Natural killer cell (primary cell): ENCODE results near the gene CDH23. TPM values are rescaled to one million over a fixed set of nuclear protein-coding genes. Genes with fewer than 3 reads are reported as not detected.

Source experiments
- ATAC-seq, 3 donors: fragments of 150-1000 bp in 2 of 3; fragments of 200-7000 bp in 1 of 3; cut with Tn5 transposase; 1 replicate in 1 of 3; 2 replicates in 2 of 3; pipeline ENCODE4 v1.10.0; 2021; ENCODE audit warnings: mild to moderate bottlenecking in 2 of 3, moderate library complexity in 2 of 3
- DNase-seq, 2 donors: peaks; one replicate each; pipeline versions ENCODE4 v3.0.0 to v3.0.0-alpha.2; 2013 to 2021; ENCODE audit warnings: mixed read lengths in 1 of 2
- H3K27ac ChIP-seq: one replicate; pipeline ENCODE4 v1.5.1; 2013; ENCODE audit warnings: mild to moderate bottlenecking, low read length
- H3K27me3 ChIP-seq: one replicate; pipeline ENCODE4 v1.6.1; 2013; ENCODE audit warnings: low read length; ENCODE audit not compliant: control insufficient read depth, insufficient read depth
- H3K36me3 ChIP-seq: one replicate; pipeline ENCODE4 v1.6.1; 2013; ENCODE audit warnings: low read length; ENCODE audit not compliant: control insufficient read depth, insufficient read depth
- H3K4me1 ChIP-seq: one replicate; pipeline ENCODE4 v1.6.1; 2013; ENCODE audit warnings: low read length; ENCODE audit not compliant: control insufficient read depth, insufficient read depth
- H3K4me3 ChIP-seq: one replicate; pipeline ENCODE4 v1.5.1; 2013; ENCODE audit warnings: low read length
- H3K9me3 ChIP-seq: one replicate; pipeline ENCODE4 v1.6.1; 2013; ENCODE audit warnings: low read length; ENCODE audit not compliant: control insufficient read depth, insufficient read depth
- H3K27ac Mint-ChIP-seq, 2 donors: one replicate each; pipeline ENCODE4 v1.8.0; 2022; ENCODE audit warnings: mild to moderate bottlenecking in 2 of 2, mixed read lengths in 2 of 2, moderate library complexity in 1 of 2
- H3K27me3 Mint-ChIP-seq, 2 donors: one replicate each; pipeline ENCODE4 v1.8.0; 2022; ENCODE audit warnings: low read depth in 2 of 2, mixed read lengths in 2 of 2
- H3K36me3 Mint-ChIP-seq: one replicate; pipeline ENCODE4 v1.8.0; 2022; ENCODE audit warnings: mixed read lengths
- H3K4me1 Mint-ChIP-seq, 2 donors: one replicate each; pipeline ENCODE4 v1.8.0; 2022; ENCODE audit warnings: mixed read lengths in 2 of 2
- H3K4me3 Mint-ChIP-seq: one replicate; pipeline ENCODE4 v1.8.0; 2022; ENCODE audit warnings: mild to moderate bottlenecking, moderate library complexity, mixed read lengths
- H3K9me3 Mint-ChIP-seq, 2 donors: one replicate each; pipeline ENCODE4 v1.8.0; 2022; ENCODE audit warnings: mixed read lengths in 2 of 2
- CTCF ChIP-seq: fragments of 200-600 bp; IDR thresholded peaks from one replicate; pipeline ENCODE4 v1.8.0; 2022; ENCODE audit warnings: antibody characterized with exemption
- WGBS: methylation state at CpG from one replicate; pipeline ENCODE4 v1.1.7; 2013; ENCODE audit warnings: missing lambda C conversion rate; ENCODE audit not compliant: insufficient coverage; 5-methylcytosine and 5-hydroxymethylcytosine counted together
- intact Hi-C: fragments of 100-400 bp; cut with micrococcal nuclease; formaldehyde crosslinking; loops from one replicate; pipeline ENCODE4 v1.14.2; 2022
- total RNA-seq, 4 donors: library from RNA; stranded (reverse); fragments of 120-200 nt in 1 of 4; gene quantifications; one replicate each; pipeline versions ENCODE4 v1.2.3 to v1.2.4, GENCODE V29; 2013 to 2022

Gene CDH23
- total RNA-seq, 3 donors from 2014 or later (not counting 1 experiment from before 2014, with no cell fraction given): 1.2 to 6.0 (median 4.3) TPM

GRCh38 chr10:71573562-71574518 is 177.1 kb downstream of the CDH23 start:
- peaks cover 0 to 4% of the 10 kb centered on the region in 2 donors for H3K4me1 Mint-ChIP-seq
- no peaks in the 10 kb centered on the region for H3K36me3 ChIP-seq
- no peaks in the 10 kb centered on the region for H3K4me1 ChIP-seq
- DNase-seq (no peak), ATAC-seq (no peak)
- no peak overlapping the region for H3K4me3 Mint-ChIP-seq
- H3K9me3 ChIP-seq: no peaks in the 10 kb centered on the region
- TF ChIP-seq CTCF: no peak
- H3K27me3 ChIP-seq: no peaks in the 10 kb centered on the region
- H3K9me3 Mint-ChIP-seq: no peaks in the 10 kb centered on the region
- no peak overlapping the region for H3K27ac ChIP-seq
- 85% methylated on average over 21 of the region's 22 CpGs for WGBS
- no peaks in the 10 kb centered on the region for H3K36me3 Mint-ChIP-seq
- H3K27ac Mint-ChIP-seq: no peak overlapping the region
- intact Hi-C loops: no loop called here
- no peak overlapping the region for H3K4me3 ChIP-seq
- H3K27me3 Mint-ChIP-seq: no peaks in the 10 kb centered on the region

DNA sequence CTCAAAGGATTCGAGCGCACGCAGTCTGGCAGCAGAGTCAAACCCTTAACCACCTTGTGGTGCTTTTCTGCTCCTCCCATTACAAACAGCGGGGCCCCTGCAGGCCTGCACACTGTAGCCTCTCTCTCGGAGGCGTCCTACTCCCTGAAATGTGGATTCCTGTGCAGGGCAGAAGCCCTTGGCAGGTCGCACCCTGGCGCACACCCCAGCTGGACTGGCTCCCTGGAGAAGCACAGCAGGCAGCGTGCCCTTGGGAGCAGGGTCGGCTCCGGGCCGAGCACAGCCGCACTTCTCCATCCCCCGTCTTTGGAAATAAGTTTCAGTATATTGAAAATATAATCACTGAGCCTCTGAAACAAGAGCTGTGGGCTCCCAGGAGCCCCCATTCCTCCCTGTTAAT is 178.7 kb downstream of the CDH23 start:
- Histone ChIP-seq H3K4me1 (no peaks in the 10 kb centered on the region), H3K27me3 (no peaks in the 10 kb centered on the region), H3K4me3 (no peak overlapping the region), H3K36me3 (no peaks in the 10 kb centered on the region), H3K9me3 (no peaks in the 10 kb centered on the region), H3K27ac (no peak overlapping the region)
- no peak overlapping the region for H3K27ac Mint-ChIP-seq
- intact Hi-C loops: no loop called here
- peaks cover 0 to 4% of the 10 kb centered on the region in 2 donors for H3K4me1 Mint-ChIP-seq
- ATAC-seq (no peak), DNase-seq (no peak)
- H3K4me3 Mint-ChIP-seq: no peak overlapping the region
- TF ChIP-seq CTCF: no peak
- H3K9me3 Mint-ChIP-seq: no peaks in the 10 kb centered on the region
- H3K27me3 Mint-ChIP-seq: no peaks in the 10 kb centered on the region
- no peaks in the 10 kb centered on the region for H3K36me3 Mint-ChIP-seq
- WGBS: 94% methylated on average over 14 of the region's 14 CpGs

DNA sequence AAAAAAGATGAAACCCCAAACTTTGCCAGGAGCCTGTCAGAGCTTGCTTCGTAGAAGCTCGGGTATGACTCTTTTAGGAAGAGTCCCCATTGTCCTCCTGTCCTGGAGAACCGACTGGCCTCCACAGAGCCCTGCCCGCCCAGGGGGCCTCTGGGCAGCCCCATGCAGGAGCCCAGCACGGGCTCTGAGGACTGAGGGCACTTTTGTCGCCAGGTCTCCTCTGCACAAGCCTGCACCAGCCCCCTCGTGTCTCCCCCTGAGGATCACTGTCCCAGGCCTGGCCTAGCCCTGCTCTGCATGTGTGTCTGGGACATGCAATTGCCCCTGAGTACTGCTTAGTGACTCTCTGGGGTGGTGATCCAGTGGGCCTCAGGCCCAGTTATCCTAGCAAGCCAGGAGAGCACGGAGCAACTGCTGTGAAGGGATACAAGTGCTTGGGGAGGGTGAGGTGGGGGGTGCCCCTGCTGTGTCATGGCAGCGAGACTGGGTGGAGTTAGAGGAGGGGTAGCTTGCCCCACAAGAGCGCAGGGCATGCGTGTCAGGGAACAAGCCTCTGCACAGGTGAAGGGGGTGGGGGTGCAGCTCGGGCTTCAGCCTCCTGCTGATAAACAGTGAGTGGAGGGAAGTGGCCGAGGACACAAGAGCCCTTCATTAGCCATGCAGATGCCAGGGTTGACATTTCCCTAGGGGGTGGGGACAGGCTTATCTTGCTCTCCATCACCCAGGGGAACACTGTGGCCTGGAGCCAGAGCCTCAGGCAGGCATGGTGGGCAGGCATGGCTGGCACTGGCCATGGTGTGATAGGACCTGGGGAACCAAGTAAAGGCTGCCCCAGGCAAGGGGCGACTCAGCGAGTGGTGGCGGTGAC is 179.4 kb downstream of the CDH23 start:
- Histone ChIP-seq H3K4me3 (no peak overlapping the region), H3K9me3 (no peaks in the 10 kb centered on the region), H3K27me3 (no peaks in the 10 kb centered on the region), H3K27ac (no peak overlapping the region), H3K4me1 (no peaks in the 10 kb centered on the region), H3K36me3 (no peaks in the 10 kb centered on the region)
- DNase-seq: no peak
- Mint-ChIP-seq H3K4me1 (peaks cover 0 to 4% of the 10 kb centered on the region in 2 donors), H3K27ac (no peak overlapping the region), H3K9me3 (no peaks in the 10 kb centered on the region), H3K27me3 (no peaks in the 10 kb centered on the region), H3K36me3 (no peaks in the 10 kb centered on the region), H3K4me3 (no peak overlapping the region)
- TF ChIP-seq CTCF: no peak
- ATAC-seq: no peak
- WGBS: 86% methylated on average over 16 of the region's 16 CpGs
- intact Hi-C loops: no loop called here
